Activated B cell treated with CpG ODN at 0.5 μM for 24 hours (primary cell): Measurements from ENCODE around the gene GALM. TPM values are rescaled to one million over a fixed set of nuclear protein-coding genes. Genes with fewer than 3 reads are reported as not detected.

ENCODE experiments used
- ATAC-seq: fragments of 200-7000 bp; cut with Tn5 transposase; one replicate; pipeline ENCODE4 v1.10.0; 2021; ENCODE audit warnings: low read depth, mild to moderate bottlenecking, moderate library complexity
- CTCF ChIA-PET: fragments of 350-600 bp; sonication (Branson Sonifier 250); formaldehyde crosslinking; loops from one replicate; lab custom pipeline; 2021; ENCODE audit warnings: antibody characterized with exemption; lab: Charles Lee
- POLR2A ChIA-PET: fragments of 350-600 bp; sonication (Branson Sonifier 250); formaldehyde crosslinking; loops from one replicate; lab custom pipeline; 2021; ENCODE audit warnings: antibody characterized with exemption; lab: Charles Lee
- DNase-seq: peaks from one replicate; pipeline ENCODE4 v3.0.0; 2022
- H3K27ac Mint-ChIP-seq: one replicate; pipeline ENCODE4 v1.8.0; 2020; ENCODE audit warnings: mixed read lengths
- H3K27me3 Mint-ChIP-seq: one replicate; pipeline ENCODE4 v1.8.0; 2021; ENCODE audit warnings: mixed read lengths
- H3K36me3 Mint-ChIP-seq: one replicate; pipeline ENCODE4 v1.8.0; 2021; ENCODE audit warnings: low read depth, mixed read lengths
- H3K4me1 Mint-ChIP-seq: one replicate; pipeline ENCODE4 v1.8.0; 2021; ENCODE audit warnings: mixed read lengths
- H3K4me3 Mint-ChIP-seq: one replicate; pipeline ENCODE4 v1.8.0; 2020; ENCODE audit warnings: mild to moderate bottlenecking, mixed read lengths
- H3K9me3 Mint-ChIP-seq: one replicate; pipeline ENCODE4 v1.8.0; 2020; ENCODE audit warnings: mixed read lengths
- CTCF ChIP-seq: fragments of 200-600 bp; IDR thresholded peaks from one replicate; pipeline ENCODE4 v1.8.0; 2022; ENCODE audit warnings: antibody characterized with exemption, mild to moderate bottlenecking
- intact Hi-C: fragments of 100-400 bp; cut with micrococcal nuclease; formaldehyde crosslinking; loops from one replicate; pipeline ENCODE4 v1.15.1; 2024
- total RNA-seq: library from RNA; stranded (reverse); gene quantifications from 2 replicates; pipeline ENCODE4 v1.2.3, GENCODE V29; 2022

Gene GALM
- total RNA-seq, 1 donor from 2014 or later: 5.4 TPM

GRCh38 chr2:38716185-38716584, 50.3 kb downstream of the GALM start:
- peaks cover 23% of the 10 kb centered on the region for H3K36me3 Mint-ChIP-seq
- H3K27ac Mint-ChIP-seq: no peak overlapping the region
- intact Hi-C loops: no loop called here
- peaks cover 2% of the 10 kb centered on the region for H3K9me3 Mint-ChIP-seq
- POLR2A ChIA-PET: no interaction called here
- no peaks in the 10 kb centered on the region for H3K27me3 Mint-ChIP-seq
- TF ChIP-seq CTCF: no peak
- peaks cover 9% of the 10 kb centered on the region for H3K4me1 Mint-ChIP-seq
- no peak for ATAC-seq
- CTCF ChIA-PET: no interaction called here
- no peak for DNase-seq
- no peak overlapping the region for H3K4me3 Mint-ChIP-seq

- Mint-ChIP-seq H3K36me3 (peaks cover 20% of the 10 kb centered on the region), H3K4me1 (peaks cover 30% of the 10 kb centered on the region), H3K4me3 (no peak overlapping the region), H3K27ac (no peak overlapping the region), H3K27me3 (no peaks in the 10 kb centered on the region), H3K9me3 (peaks cover 2% of the 10 kb centered on the region)
- POLR2A ChIA-PET: no interaction called here
- DNase-seq (no peak), ATAC-seq (no peak)
- intact Hi-C loops: no loop called here
- CTCF ChIA-PET: no interaction called here
- TF ChIP-seq CTCF: no peak
Measured at GRCh38 chr2:38718601-38719000, 52.7 kb downstream of the GALM start.

GRCh38 chr2:38719706-38720105, 53.8 kb downstream of the GALM start:
- peaks cover 32% of the 10 kb centered on the region for H3K4me1 Mint-ChIP-seq
- H3K4me3 Mint-ChIP-seq: no peak overlapping the region
- H3K36me3 Mint-ChIP-seq: peaks cover 21% of the 10 kb centered on the region
- no peaks in the 10 kb centered on the region for H3K27me3 Mint-ChIP-seq
- ChIA-PET POLR2A (no interaction called here), CTCF (no interaction called here)
- ATAC-seq (no peak), DNase-seq (no peak)
- peaks cover 2% of the 10 kb centered on the region for H3K9me3 Mint-ChIP-seq
- no peak for TF ChIP-seq CTCF
- intact Hi-C loops: loop anchor here (5.0 kb wide), 2 partner anchors 52 to 402 kb away; partner anchors contain the start of gene GALM
- no peak overlapping the region for H3K27ac Mint-ChIP-seq

GRCh38 chr2:38720613-38721241, 54.8 kb downstream of the GALM start:
- intact Hi-C loops: loop anchor here (5.0 kb wide), 2 partner anchors 53 to 403 kb away; partner anchors contain the start of gene GALM
- DNase-seq (no peak), ATAC-seq (no peak)
- Mint-ChIP-seq H3K4me1 (peaks cover 32% of the 10 kb centered on the region), H3K36me3 (peaks cover 19% of the 10 kb centered on the region), H3K27ac (no peak overlapping the region), H3K4me3 (no peak overlapping the region), H3K9me3 (peaks cover 2% of the 10 kb centered on the region), H3K27me3 (no peaks in the 10 kb centered on the region)
- CTCF ChIA-PET: no interaction called here
- TF ChIP-seq CTCF: no peak
- POLR2A ChIA-PET: no interaction called here

GRCh38 chr2:38722271-38723061, 56.6 kb downstream of the GALM start:
- ChIA-PET CTCF (interaction anchor here (0.6 to 1.7 kb wide), 4 partner anchors 141 to 143 kb away, joined by 3 to 10 read pairs (median 4); no protein-coding TSS in a partner anchor), POLR2A (interaction anchor here (0.6 to 2.0 kb wide), 3 partner anchors 9 to 120 kb away, joined by 3 to 11 read pairs (median 6); partner anchors contain the start of genes HNRNPLL and SRSF7)
- peaks cover 15% of the 10 kb centered on the region for H3K36me3 Mint-ChIP-seq
- ATAC-seq (peak; percentile 70), DNase-seq (no peak)
- peak overlapping the region; percentile 42 for H3K27ac Mint-ChIP-seq
- TF ChIP-seq CTCF: no peak
- peaks cover 2% of the 10 kb centered on the region for H3K9me3 Mint-ChIP-seq
- H3K4me1 Mint-ChIP-seq: peaks cover 34% of the 10 kb centered on the region
- intact Hi-C loops: loop anchor here (1.0 to 5.0 kb wide), 4 partner anchors 55 to 405 kb away; partner anchors contain the start of genes GALM and HNRNPLL
- peak overlapping the region; percentile 12 for H3K4me3 Mint-ChIP-seq
- H3K27me3 Mint-ChIP-seq: no peaks in the 10 kb centered on the region
